ENCODE measurements around the gene HMGB4.

DNA sequence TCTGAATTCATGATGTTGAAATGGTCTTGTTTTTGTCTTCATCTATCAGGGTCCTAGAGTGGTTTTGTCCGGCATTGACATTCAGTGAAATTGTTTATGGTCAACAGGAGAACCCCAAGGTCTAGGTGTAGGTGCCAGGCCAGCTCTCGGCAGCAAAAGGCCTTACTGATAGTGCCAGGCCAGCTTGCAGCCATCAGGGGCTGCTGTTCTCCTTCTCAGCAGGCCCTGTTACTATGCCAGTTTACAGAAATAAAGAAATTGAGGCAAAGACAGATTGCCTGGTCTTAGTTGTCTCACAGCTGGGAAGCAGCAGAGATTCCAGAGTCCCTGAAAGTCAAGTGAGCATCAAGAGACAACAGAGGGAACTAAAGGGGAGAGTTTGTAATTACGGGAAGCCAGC is 12.0 kb downstream of the HMGB4 start:
- TF ChIP-seq, protein P1, sequence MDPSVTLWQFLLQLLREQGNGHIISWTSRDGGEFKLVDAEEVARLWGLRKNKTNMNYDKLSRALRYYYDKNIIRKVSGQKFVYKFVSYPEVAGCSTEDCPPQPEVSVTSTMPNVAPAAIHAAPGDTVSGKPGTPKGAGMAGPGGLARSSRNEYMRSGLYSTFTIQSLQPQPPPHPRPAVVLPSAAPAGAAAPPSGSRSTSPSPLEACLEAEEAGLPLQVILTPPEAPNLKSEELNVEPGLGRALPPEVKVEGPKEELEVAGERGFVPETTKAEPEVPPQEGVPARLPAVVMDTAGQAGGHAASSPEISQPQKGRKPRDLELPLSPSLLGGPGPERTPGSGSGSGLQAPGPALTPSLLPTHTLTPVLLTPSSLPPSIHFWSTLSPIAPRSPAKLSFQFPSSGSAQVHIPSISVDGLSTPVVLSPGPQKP (IDR thresholded peaks at IDR 0.05; ENCODE audit: borderline replicate concordance, low read depth, low read length), result no peak
- TF ChIP-seq POLR2A (IDR thresholded peaks at IDR 0.05; ENCODE audit: low read depth, low read length) (no peak), CHD1 (IDR thresholded peaks at IDR 0.05; ENCODE audit: low read depth, low read length) (no peak), RCOR1 (IDR thresholded peaks at IDR 0.05; ENCODE audit: insufficient replicate concordance, low read length) (no peak), MAFK (IDR thresholded peaks at IDR 0.05; ENCODE audit: low read depth, low read length) (no peak), SMC3 (IDR thresholded peaks at IDR 0.05; ENCODE audit: low read depth, low read length) (no peak)
- TF ChIP-seq, protein P2, sequence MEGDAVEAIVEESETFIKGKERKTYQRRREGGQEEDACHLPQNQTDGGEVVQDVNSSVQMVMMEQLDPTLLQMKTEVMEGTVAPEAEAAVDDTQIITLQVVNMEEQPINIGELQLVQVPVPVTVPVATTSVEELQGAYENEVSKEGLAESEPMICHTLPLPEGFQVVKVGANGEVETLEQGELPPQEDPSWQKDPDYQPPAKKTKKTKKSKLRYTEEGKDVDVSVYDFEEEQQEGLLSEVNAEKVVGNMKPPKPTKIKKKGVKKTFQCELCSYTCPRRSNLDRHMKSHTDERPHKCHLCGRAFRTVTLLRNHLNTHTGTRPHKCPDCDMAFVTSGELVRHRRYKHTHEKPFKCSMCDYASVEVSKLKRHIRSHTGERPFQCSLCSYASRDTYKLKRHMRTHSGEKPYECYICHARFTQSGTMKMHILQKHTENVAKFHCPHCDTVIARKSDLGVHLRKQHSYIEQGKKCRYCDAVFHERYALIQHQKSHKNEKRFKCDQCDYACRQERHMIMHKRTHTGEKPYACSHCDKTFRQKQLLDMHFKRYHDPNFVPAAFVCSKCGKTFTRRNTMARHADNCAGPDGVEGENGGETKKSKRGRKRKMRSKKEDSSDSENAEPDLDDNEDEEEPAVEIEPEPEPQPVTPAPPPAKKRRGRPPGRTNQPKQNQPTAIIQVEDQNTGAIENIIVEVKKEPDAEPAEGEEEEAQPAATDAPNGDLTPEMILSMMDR (conservative IDR thresholded peaks at IDR 0.05; ENCODE audit: low read depth, low read length), result no peak
